ENCODE data around the gene ENDOG.

Gene ENDOG

DNA sequence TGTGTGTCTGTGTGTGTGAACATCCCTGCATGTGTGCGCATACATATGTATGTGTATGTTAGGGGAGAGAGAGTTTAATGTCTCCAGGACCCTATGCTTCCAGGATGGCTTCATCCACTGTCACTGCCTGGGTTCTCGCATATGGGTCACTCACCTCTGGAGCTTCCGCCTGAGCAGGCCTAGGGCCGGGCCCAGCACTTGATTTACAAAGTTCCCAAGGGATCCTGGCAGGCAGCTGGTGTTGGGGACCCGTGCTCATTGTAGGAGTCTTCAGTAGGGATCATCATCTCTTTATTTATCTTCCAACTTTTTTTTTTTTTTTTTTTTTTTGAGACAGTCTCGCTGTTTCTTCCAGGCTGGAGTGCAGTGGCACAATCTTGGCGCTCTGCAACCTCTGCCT is 18.2 kb upstream of the ENDOG start:
- DNase-seq (ENCODE audit: low read depth), result no peak

DNA sequence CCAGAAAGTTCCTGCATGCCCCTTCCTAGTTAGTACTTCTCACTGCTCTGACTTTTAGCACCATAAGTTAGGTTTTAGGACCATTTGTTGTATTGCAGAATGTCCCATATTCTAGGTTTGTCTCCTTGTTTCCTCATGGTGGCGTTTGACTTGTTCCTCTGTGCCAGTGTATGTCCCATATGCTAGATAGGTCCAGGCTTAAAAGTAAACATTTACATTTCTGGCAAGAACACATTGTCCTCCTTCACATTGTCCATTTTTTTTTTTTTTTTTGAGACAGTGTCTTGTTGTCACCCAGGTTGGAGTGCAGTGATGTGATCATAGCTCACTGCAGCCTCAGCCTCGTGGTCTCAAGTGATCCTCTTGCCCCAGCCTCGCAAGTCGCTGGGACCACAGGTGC is 15.8 kb upstream of the ENDOG start:
- DNase-seq (ENCODE audit: low read depth), result no peak

DNA sequence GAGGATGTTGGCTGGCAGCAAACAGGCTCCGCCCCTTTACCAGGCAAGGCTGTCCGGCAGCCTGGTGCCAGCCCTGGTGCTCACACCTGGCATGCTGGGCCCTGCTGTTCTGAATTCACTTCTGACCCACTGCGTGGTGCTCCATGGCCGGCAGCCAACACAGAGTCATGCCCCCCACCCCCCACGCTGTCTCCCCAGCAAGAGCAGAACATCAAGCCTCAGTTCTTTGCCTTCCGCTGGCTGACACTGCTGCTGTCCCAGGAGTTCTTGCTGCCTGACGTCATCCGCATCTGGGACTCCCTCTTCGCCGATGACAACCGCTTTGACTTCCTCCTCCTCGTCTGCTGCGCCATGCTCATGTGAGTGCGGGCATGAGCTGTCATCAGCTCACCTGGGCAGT is 12.6 kb upstream of the ENDOG start:
- no peak for DNase-seq (ENCODE audit: low read depth)

DNA sequence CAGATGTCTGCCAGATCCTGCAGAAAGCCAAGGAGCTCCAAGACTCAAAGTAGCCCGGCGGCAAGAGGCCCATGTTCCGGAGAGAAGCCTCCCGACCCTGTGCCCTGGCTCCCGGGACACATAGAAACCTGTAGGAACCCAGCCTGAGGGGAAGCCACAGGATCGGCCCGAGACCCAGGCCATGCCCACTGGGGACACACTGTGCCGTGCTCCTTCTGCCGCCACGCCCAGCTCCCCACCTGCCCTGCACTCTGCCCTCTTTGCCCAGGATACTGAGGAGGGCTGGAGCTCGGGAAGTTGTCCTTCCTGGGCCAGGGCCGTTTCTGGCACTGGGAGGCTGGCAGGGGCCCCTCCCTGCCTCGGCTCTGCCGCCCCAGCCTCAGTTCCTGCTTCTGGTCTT is 10.5 kb upstream of the ENDOG start:
- DNase-seq (ENCODE audit: low read depth), result no peak

DNA sequence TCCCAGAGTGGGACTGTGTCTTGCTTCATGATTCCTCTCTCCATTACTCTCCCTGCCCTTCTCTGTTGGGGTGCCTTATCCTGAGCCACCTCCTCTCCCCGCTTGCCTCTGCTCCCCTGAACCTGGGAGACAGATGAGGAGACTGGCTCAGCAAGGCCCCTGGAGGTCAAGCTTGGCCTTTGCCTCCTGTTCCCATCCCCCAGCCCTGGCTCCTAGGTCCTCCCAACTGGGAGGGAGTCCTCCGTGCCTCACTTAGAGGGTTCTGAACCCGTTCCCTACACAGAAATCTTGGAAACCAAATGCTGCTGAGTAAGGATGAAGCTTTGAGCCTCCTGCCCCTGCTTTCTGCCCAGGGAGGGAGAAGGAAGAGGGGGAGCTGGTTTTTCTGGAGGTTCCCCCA is 9.8 kb upstream of the ENDOG start:
- no peak for DNase-seq (ENCODE audit: low read depth)

DNA sequence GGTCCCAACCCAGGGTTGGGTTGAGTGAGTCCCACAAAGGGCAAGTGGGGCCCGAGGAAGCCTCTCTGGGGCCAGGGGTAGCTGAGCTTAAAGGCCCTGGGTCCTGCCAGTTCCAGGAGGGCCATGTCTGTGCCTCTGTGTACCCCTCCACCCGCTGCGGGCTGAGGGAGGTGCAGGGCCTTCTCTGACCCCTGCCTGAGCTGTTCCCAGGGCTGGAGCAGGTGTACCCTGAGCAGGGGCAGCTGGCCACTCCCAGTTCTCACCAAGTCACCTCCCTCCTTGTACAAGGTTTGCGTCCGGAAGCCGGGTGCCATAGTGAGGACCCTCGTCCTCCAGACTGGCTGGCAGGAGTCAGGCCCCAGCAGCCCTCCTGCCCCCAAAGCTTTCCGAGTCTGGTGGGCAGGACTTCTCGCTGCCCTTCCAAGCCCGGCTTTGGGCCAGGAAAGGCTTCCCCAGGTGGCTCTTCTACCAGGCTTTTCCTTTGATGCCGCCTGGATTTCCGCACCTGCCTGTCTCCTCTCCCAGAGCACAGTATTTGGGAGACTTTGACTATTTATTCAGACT is 9.2 kb upstream of the ENDOG start:
- no peak for DNase-seq (ENCODE audit: low read depth)

DNA sequence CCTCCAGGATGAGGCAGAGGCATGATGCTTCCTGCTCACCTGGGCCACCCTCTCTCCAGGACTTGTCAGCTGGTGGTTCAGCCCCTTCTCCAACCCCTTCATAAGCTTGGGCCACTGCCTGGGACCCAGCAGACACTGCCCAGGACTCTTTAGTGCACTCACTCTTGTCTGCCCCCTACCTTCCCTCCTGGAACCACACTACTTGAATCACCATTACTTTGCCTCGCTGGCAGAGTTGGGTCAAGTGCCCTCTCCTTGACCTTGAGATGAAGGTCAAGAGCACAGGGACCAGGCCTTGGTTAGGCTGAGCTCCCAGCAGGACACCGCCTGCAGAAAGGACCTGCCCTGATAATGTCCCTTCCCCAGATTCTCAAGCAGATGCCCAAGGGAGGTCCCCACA is 8.5 kb upstream of the ENDOG start:
- no peak for DNase-seq (ENCODE audit: low read depth)

DNA sequence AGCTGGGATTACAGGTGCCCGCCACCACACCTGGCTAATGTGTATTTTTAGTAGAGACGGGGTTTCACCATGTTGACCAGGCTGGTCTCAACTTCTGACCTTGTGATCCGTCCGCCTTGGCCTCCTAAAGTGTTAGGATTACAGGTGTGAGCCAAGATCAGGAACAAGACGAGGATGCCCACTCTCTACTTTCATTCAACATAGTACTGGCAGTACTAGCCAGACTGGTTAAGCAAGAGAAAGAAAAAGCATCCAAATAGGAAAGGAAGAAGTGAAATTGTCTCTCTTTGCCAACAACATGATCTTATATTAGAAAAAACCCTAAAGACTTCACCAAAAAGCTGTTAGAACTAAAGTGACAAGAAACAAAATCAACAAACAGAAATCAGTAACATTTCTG is 7.4 kb upstream of the ENDOG start:
- no peak for DNase-seq (ENCODE audit: low read depth)

DNA sequence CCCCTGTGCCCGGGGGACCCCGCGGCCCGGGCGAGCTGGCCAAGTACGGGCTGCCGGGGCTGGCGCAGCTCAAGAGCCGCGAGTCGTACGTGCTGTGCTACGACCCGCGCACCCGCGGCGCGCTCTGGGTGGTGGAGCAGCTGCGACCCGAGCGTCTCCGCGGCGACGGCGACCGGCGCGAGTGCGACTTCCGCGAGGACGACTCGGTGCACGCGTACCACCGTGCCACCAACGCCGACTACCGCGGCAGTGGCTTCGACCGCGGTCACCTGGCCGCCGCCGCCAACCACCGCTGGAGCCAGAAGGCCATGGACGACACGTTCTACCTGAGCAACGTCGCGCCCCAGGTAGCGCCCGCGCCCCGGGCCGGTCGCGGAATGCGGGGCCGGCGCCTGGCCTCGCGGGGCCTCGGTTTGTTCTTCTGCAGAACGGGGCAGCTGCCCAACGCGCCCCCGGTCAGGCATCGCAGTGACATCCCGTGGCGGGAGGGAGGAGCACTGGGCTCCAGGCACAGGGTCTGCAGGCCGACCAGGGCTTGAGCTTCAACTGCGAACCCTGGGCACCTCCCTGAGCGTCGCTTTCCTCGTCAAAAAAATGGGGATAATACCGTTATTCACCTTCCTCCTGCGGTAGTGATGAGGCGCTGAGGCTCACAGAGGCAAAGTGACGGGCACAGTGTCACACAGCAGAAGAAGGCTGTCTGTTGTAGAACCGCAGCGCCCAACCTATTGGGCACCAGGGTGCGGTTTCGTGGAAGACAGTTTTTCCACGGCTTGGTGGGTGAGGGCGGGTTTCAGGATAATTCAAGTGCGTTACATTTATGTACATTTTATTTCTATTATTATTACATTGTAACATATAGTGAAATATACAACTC is 777 bp downstream of the ENDOG start:
- no peak for DNase-seq (ENCODE audit: low read depth)

DNA sequence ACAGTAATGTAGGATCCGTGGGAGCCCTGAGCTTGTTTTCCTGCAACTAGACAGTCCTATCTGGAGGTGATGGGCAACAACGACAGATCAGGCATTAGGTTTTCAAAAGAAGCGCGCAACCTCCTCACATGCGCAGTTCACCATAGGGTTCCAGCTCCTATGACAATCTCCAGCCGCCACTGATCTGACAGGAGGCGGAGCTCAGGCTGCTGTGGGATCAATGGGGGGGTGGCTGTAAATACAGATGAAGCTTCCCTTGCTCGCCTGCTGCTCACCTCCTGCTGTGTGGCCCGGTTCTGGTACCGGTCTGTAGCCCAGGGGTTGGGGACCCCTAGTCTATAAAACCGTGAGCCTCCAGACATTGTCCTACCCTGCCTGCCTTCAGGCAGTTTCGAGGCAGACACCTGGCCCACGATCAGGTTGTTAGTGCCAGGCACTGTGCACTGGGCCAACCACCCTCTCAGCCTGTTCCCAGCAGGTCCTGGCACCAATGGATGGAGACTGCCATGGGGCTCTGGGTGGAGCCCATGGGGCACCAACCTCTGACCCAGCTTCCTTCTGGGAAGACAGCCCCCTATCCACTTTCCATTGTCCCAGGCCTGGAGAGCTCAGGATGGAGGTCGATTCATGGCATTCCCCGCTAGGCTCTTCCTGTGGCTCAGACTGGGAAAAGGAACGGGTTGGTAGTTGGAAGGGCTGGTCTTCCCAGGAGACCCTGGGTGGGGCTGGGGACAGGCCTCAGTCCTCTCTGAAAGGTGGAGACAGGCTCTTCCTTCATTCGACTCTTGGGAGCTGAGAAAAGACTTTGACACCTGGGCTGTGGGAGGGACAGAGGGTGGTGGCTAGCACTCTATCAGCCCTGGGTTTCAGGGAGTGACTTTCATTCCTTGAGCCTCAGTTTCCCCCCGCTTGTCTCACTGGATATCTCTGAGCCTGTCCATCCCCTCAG is 1.7 kb downstream of the ENDOG start:
- no peak for DNase-seq (ENCODE audit: low read depth)

DNA sequence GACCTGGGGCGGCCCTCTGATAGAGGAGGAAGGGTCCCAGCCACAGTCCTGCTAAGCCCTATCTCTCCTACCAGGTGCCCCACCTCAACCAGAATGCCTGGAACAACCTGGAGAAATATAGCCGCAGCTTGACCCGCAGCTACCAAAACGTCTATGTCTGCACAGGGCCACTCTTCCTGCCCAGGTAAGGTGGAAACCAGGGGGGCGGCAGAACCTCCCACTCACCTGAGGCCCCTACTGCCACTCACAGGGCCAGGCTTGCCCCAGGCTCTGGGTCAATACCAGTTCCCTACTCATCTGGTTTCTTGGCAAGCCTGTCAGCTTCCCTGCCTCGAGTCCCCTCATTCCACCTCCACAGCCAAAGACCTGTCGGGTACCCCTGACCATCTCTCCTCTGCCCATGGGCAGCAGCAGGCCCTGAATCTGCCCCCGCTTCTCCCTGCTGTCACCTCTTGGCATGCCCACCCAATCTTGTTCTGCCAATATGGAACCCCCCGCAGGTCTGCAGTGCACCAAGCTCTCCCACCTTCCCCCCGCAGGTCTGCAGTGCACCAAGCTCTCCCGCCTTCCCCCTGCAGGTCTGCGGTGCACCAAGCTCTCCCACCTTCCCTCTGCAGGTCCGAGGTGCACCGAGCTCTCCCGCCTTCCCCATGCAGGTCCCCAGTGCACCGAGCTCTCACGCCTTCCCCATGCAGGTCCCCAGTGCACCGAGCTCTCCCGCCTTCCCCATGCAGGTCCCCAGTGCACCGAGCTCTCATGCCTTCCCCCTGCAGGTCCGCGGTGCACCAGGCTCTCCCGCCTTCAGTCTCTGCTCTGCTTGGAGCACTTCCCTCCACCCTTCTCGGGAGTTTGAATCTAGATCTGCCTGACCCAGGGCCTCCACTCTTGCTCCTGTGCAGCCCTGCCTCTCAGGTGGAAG is 2.6 kb downstream of the ENDOG start:
- no peak for DNase-seq (ENCODE audit: low read depth)

DNA sequence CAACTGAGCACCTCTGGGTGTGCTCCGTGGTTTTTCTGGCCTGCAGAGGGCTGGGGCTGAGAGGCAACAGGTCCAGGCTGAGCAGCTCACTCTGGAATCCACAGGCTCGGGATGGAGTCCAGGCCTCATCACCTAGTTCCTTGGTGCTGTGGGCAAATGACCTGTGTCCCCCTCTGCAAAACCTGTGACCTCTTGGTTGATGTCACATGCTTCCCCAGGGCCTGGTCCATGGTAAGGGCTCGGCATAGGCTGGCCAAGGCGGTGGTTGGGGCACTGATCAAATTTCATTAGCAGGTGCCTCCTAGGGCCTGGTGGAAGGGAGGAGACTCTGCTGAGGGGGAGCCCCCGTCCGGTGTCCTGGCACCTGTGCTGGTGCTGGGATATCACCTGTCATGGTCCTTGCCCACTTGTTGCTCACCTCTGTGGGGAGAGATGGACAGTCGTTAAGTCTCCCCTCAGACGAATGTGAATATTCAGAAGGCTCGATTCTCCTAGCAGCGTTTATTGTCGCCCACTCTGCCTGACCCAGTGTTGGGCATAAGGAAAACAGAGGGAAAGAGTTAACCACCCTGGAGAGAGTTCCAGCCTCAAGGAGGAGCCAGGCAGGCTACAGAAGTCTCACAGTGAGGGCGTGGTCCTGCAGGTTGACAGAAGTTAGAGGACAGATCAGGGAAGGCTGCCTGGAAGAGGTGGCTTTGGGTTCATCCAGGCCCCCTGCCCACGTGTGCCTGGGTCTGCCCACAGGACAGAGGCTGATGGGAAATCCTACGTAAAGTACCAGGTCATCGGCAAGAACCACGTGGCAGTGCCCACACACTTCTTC is 3.5 kb downstream of the ENDOG start:
- no peak for DNase-seq (ENCODE audit: low read depth)

DNA sequence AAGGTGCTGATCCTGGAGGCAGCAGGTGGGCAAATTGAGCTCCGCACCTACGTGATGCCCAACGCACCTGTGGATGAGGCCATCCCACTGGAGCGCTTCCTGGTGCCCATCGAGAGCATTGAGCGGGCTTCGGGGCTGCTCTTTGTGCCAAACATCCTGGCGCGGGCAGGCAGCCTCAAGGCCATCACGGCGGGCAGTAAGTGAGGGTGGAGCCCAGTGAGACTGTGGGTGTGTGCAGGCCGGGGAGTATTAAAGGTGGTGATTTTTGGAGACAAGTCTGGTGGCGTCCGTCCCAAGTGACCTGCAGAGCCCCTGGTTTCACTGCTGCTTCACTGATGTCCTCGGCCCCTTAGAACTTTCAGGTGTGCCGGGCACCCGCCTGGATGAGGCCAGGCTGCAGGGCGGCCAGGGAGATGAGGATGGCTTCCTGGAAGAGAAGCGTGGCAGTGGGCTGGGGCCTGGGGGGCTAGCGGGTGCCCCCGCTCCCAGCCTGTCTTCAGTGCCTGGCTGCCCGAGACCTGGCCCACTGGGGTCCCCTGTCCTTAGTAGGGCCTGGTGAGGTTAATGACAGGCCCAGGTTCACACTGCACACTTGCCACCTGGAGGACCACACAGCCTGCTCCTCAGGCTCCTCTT is 4.2 kb downstream of the ENDOG start:
- DNase-seq (ENCODE audit: low read depth), result no peak

DNA sequence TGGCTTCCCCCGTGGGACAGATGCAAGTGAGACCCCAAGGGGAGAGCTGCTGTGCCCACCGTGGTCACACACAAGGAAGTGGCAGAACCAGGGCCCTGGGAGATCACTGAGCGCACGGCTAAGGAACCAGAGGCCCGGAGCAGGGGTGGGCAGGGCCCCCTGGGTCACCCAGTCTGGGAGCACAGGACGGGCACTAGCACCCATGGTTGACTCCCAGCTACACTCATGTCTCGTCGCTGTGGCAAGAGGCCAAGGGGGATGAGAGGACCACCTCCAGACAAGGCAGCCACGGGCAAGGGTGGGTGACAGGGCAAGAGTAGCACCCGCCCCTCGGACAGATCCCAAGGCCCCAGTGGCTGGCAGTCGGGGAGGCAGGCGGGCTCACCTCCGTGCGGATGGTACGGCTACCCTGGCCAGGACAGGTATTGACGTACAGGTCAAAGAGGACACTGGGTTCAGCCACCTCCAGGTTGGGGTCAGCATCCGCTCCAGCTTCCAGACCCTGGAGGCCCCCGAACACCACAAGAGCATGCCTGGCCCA is 5.1 kb downstream of the ENDOG start:
- DNase-seq (ENCODE audit: low read depth), result no peak

DNA sequence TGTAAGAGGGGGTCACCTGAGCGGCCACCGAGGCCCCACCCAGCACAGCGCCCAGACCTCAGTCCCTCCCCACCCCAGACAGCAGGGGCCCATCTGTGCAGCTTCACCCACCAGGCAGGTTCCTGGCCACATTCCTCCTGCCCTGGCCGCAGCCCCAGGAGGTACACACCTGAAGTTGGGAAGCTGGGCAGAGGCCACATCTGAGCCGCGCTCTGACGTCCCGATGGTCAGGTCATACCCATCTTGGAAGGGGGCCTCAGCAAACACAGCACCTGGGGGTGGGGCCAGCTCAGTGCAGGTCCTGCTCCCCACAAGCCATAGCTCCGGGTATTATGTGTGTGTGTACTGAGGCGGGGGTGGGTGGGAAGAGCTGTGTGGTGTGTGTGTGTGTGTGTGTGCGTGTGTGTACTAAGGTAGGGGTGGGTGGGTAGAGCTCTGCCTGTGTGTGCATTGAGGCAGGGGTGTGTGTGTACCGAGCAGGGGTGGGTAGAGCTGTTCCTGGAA is 5.7 kb downstream of the ENDOG start:
- no peak for DNase-seq (ENCODE audit: low read depth)

DNA sequence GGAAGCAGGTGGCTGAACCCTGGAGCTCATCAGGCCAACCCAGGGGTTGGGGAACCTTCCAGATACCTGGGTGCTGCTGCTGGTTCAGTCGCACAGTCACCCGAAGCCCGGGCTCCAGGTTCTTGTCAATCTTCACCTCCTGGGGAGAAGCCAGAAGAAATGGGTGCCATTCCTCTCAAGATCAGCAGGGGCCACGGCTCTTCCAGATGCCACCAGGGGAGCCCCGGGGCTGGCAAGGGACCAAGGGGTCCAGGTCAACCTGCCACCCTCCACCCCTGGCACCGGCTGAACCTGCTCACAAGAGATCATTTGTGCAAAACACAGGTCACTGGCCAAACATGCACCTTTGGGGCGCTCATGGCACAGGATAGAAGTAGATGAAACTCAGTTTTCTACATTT is 6.6 kb downstream of the ENDOG start:
- DNase-seq (ENCODE audit: low read depth), result no peak

DNA sequence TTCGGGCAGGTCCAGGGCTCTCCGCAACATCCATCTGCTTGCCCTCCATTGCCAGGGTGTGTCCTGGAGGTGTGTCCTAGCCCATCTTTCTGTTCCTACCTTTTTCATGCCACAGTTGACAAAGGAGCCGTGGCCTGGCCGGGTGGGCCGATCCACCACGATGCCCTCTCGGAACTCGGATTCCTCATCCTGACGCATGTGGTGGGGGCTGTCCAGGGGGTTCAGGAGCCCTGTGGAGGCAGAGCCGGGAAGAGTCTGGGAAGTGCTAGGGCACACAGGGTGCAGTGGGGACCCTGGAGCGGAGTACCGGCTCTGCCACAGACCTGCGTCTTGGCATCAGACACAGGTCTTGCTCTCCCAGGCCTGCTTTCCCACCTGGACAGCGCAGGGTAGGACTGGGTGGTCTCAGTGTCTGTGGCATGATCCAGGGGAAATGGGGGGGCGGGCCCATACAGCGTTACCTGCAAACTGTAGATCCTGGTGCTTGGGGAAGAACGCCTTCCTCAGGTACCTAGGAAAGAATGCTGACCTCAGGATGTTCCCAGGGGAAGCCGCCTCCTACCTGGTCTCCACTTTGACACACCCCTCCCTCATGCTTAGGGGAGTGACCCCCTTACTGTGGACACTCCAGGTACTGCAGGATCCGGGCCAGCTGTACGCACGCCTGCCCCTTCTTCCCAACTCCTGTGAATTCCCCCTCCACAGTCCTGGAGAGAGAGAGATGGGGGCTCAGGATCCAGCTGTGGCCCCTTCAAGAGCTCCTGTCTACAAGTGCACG is 7.8 kb downstream of the ENDOG start:
- no peak for DNase-seq (ENCODE audit: low read depth)

DNA sequence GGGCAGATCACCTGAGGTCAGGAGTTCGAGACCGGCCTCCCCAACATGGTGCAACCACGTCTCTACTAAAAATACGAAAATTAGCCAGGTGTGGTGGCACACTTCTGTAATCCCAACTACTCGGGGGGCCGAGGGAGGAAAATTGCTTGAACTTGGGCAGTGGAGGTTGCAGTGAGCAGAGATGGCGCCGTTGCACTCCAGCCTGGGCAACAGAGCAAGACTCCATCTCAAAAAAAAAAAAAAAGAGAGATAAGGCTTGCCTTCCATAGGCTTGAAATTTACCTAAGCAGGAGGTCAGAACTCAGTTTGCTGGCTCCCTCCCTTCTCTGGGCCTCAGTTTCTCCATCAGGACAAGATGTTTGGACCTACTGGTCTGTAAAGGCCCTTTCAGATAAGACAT is 10.0 kb downstream of the ENDOG start:
- no peak for DNase-seq (ENCODE audit: low read depth)

Measured in HS-5 (cell line).